ENCODE results near the gene POLE. TPM values are rescaled to one million over a fixed set of nuclear protein-coding genes. Genes with fewer than 3 reads are reported as not detected.

Gene POLE
- total RNA-seq, 1 experiment from 2014 or later, result 144 TPM

GRCh38 chr12:132578826-132579225, 108.3 kb downstream of the POLE start (continued):
- no peak for TF ChIP-seq ZNF532 (CRISPR knock-in tag; IDR thresholded peaks at IDR 0.05; ENCODE audit: borderline replicate concordance)

- no peak for DNase-seq (ENCODE audit: low spot score)
- Mint-ChIP-seq H3K27me3 (ENCODE audit: low read depth) (peaks cover 17% of the 10 kb centered on the region), H3K27ac (no peak overlapping the region), H3K4me1 (no peaks in the 10 kb centered on the region), H3K36me3 (peaks cover 19% of the 10 kb centered on the region), H3K4me3 (no peak overlapping the region), H3K9me3 (no peaks in the 10 kb centered on the region)
- no peak for ATAC-seq
- CTCF ChIA-PET, result interaction anchor here (2.5 kb wide), 1 partner anchor 17 kb away, joined by 15 read pairs; no protein-coding TSS in a partner anchor
- POLR2A ChIA-PET, result no interaction called here
- TF ChIP-seq ZNF396 (CRISPR knock-in tag; IDR thresholded peaks at IDR 0.05; ENCODE audit: borderline replicate concordance) (no peak), ZNF121 (CRISPR knock-in tag; IDR thresholded peaks at IDR 0.05) (peak; percentile 76)
Measured at GRCh38 chr12:132578118-132578517, 109.0 kb downstream of the POLE start.

- H3K27me3 Mint-ChIP-seq (ENCODE audit: low read depth), result peaks cover 13% of the 10 kb centered on the region
- DNase-seq (ENCODE audit: low spot score), result no peak
- H3K36me3 Mint-ChIP-seq, result peaks cover 19% of the 10 kb centered on the region
- POLR2A ChIA-PET, result no interaction called here
- no peaks in the 10 kb centered on the region for H3K4me1 Mint-ChIP-seq
- no peaks in the 10 kb centered on the region for H3K9me3 Mint-ChIP-seq
- CTCF ChIA-PET, result interaction anchor here (0.7 kb wide), 1 partner anchor 16 kb away, joined by 3 read pairs; no protein-coding TSS in a partner anchor
- no peak for ATAC-seq
- TF ChIP-seq ZNF425 (CRISPR knock-in tag; conservative IDR thresholded peaks at IDR 0.05), result no peak
- TF ChIP-seq ZNF671 (CRISPR knock-in tag; IDR thresholded peaks at IDR 0.05), result no peak
- no peak for TF ChIP-seq ATF1 (CRISPR knock-in tag; IDR thresholded peaks at IDR 0.05)
- no peak for TF ChIP-seq IRF2 (CRISPR knock-in tag; IDR thresholded peaks at IDR 0.05; ENCODE audit: borderline replicate concordance, low read depth)
- H3K27ac Mint-ChIP-seq, result no peak overlapping the region
- H3K4me3 Mint-ChIP-seq, result no peak overlapping the region
Measured at GRCh38 chr12:132577191-132577920, 109.8 kb downstream of the POLE start.

GRCh38 chr12:132576701-132577100, 110.4 kb downstream of the POLE start:
- ATAC-seq, result no peak
- no peak for TF ChIP-seq GTF2I (CRISPR knock-in tag; conservative IDR thresholded peaks at IDR 0.05)
- no peak for TF ChIP-seq ATF2 (CRISPR knock-in tag; IDR thresholded peaks at IDR 0.05; ENCODE audit: borderline replicate concordance, low read depth)
- TF ChIP-seq NR3C1 (CRISPR knock-in tag; conservative IDR thresholded peaks at IDR 0.05; ENCODE audit: low read depth), result no peak
- TF ChIP-seq ETV6 (CRISPR knock-in tag; IDR thresholded peaks at IDR 0.05), result no peak
- TF ChIP-seq JUN (CRISPR knock-in tag; IDR thresholded peaks at IDR 0.05), result no peak
- TF ChIP-seq ZNF532 (CRISPR knock-in tag; IDR thresholded peaks at IDR 0.05; ENCODE audit: borderline replicate concordance), result no peak
- no peak for TF ChIP-seq ZMAT4 (CRISPR knock-in tag; IDR thresholded peaks at IDR 0.05)
- TF ChIP-seq CDX4 (CRISPR knock-in tag; IDR thresholded peaks at IDR 0.05; ENCODE audit: borderline replicate concordance), result no peak

More at GRCh38 chr12:132576701-132577100, 110.4 kb downstream of the POLE start:
- Mint-ChIP-seq H3K27me3 (ENCODE audit: low read depth) (peaks cover 10% of the 10 kb centered on the region), H3K27ac (no peak overlapping the region), H3K4me3 (no peak overlapping the region), H3K9me3 (no peaks in the 10 kb centered on the region), H3K36me3 (peaks cover 19% of the 10 kb centered on the region), H3K4me1 (no peaks in the 10 kb centered on the region)
- no peak for DNase-seq (ENCODE audit: low spot score)
- POLR2A ChIA-PET, result no interaction called here
- CTCF ChIA-PET, result interaction anchor here (0.9 to 1.0 kb wide), 2 partner anchors 16 to 163 kb away, joined by 3 to 5 read pairs; no protein-coding TSS in a partner anchor

Measured in WTC11 (cell line).